Measurements from ENCODE around the gene ADM2.

The ADM2 gene

GRCh38 chr22:50507991-50508884 lies 26.9 kb downstream of the ADM2 start, which contains the start of gene NCAPH2:
NCAPH2 (plus strand) TSS chr22:50508224; CDS start chr22:50508338, 114 bp downstream.
- H3K4me3 ChIP-seq (ENCODE audit: low read depth, low read length) = peak within 1 kb of the TSS; percentile 83
- no peak for TF ChIP-seq CTCF (IDR thresholded peaks at IDR 0.05; ENCODE audit: low read depth, low read length, missing control alignments)
- peak; percentile 82 for DNase-seq (ENCODE audit: low read depth)

GRCh38 chr22:50508897-50509296 lies 27.6 kb downstream of the ADM2 start:
- peak overlapping the region; percentile 71 for H3K4me3 ChIP-seq (ENCODE audit: low read depth, low read length)
- no peak for TF ChIP-seq CTCF (IDR thresholded peaks at IDR 0.05; ENCODE audit: low read depth, low read length, missing control alignments)

GRCh38 chr22:50513175-50513574 lies 31.8 kb downstream of the ADM2 start:
- no peak overlapping the region for H3K4me3 ChIP-seq (ENCODE audit: low read depth, low read length)
- no peak for DNase-seq (ENCODE audit: low read depth)
- no peak for TF ChIP-seq CTCF (IDR thresholded peaks at IDR 0.05; ENCODE audit: low read depth, low read length, missing control alignments)

More at GRCh38 chr22:50508897-50509296, 27.6 kb downstream of the ADM2 start:
- DNase-seq (ENCODE audit: low read depth) = no peak

GRCh38 chr22:50516068-50516467 lies 34.7 kb downstream of the ADM2 start:
- DNase-seq (ENCODE audit: low read depth) = no peak
- no peak for TF ChIP-seq CTCF (IDR thresholded peaks at IDR 0.05; ENCODE audit: low read depth, low read length, missing control alignments)
- no peak overlapping the region for H3K4me3 ChIP-seq (ENCODE audit: low read depth, low read length)

DNA sequence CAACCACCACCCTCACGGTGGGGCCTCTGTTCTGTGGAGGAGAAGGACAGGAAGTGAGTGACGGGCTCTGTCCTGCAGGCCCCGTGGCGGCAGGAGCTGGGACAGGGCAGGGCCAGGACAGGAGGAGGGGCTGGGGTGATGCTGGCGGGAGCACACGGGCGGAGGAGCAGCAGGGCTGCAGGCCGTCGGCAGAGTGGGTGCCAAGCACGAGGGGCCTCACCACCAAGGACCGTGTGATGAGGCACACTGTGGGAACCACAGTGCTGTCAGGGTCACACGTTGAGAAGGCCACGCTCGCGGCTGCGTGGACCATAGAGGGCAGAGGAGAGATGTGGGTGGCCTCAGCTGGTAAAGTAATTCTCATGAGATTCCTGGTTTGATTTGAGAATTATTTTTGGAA lies 35.5 kb downstream of the ADM2 start:
- DNase-seq (ENCODE audit: low read depth) = no peak
- H3K4me3 ChIP-seq (ENCODE audit: low read depth, low read length) = no peak overlapping the region
- no peak for TF ChIP-seq CTCF (IDR thresholded peaks at IDR 0.05; ENCODE audit: low read depth, low read length, missing control alignments)

DNA sequence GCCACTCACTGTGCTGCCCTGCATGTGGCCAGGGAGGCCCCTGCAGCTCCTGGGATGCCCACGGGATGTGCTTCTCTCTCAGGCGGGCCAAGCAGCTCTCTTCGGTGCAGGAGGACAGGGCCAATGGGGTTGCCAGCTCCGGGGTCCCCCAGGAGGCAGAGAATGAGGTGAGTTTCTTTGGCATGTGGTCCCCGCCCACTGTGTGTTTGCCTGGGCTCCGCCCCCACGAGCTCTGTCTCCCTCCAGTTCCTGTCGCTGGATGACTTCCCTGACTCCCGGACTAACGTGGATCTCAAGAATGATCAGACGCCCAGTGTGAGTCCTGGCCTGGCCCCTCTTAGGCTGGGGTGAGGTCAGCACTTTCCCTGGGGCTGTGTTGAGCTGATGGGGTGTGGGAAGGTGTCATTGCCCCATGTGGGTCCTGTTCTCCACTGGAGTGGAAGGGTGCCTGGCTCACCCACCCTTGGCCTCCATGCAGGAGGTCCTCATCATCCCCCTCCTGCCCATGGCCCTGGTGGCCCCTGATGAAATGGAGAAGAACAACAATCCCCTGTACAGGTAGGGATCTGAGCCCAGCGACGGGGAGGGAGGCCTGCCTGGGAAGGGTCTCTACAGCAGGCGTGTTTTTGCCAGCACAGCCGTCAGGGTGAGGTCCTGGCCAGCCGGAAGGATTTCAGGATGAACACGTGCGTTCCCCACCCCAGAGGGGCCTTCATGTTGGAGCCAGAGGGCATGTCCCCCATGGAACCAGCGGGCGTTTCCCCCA lies 36.3 kb downstream of the ADM2 start:
- no peak for TF ChIP-seq CTCF (IDR thresholded peaks at IDR 0.05; ENCODE audit: low read depth, low read length, missing control alignments)
- DNase-seq (ENCODE audit: low read depth) = no peak
- no peak overlapping the region for H3K4me3 ChIP-seq (ENCODE audit: low read depth, low read length)

Data from GM12864 (cell line).